ENCODE measurements around the gene KCNS3. TPM values are rescaled to one million over a fixed set of nuclear protein-coding genes. Genes with fewer than 3 reads are reported as not detected.

The KCNS3 gene
- total RNA-seq, 1 experiment from 2014 or later: 1.7 TPM

GRCh38 chr2:17892770-17893534 is 14.5 kb downstream of the KCNS3 start:
- H3K4me3 ChIP-seq (ENCODE audit: low read depth in 2 of 2, low read length in 2 of 2): no peak overlapping the region
- H3K27ac ChIP-seq (ENCODE audit: low read length): no peak overlapping the region
- no peak for DNase-seq (ENCODE audit: low read depth, low spot score)
- no peaks in the 10 kb centered on the region for H3K4me1 ChIP-seq (ENCODE audit: control insufficient read depth, insufficient read depth, low read length)
- ATAC-seq: no peak
- in situ Hi-C loops (cut with HindIII; ENCODE audit: low pct_unique_long_range_greater_than_20kb, low sequenced_read_pairs): no loop called here
- no peak for TF ChIP-seq CTCF (IDR thresholded peaks at IDR 0.05)
- TF ChIP-seq TCF7L2 (IDR thresholded peaks at IDR 0.05; ENCODE audit: low read depth, low read length): no peak
- TF ChIP-seq SIN3A (IDR thresholded peaks at IDR 0.05; ENCODE audit: borderline replicate concordance, insufficient read depth, low read depth, low read length): no peak
- no peak for TF ChIP-seq REST (IDR thresholded peaks at IDR 0.05; ENCODE audit: insufficient read depth in 1 of 2, low read depth in 2 of 2, low read length in 1 of 2)
- no peak for TF ChIP-seq POLR2AphosphoS5 (IDR thresholded peaks at IDR 0.05; ENCODE audit: low read depth, low read length)
- BruUV-seq (replicated peaks): no TSS peak
- no peaks in the 10 kb centered on the region for H3K9me3 ChIP-seq (ENCODE audit: control insufficient read depth, insufficient read depth, low read depth, low read length)
- intact Hi-C loops (cut with micrococcal nuclease; ENCODE audit: unreplicated experiment): no loop called here
- CTCF ChIA-PET: no interaction called here
- POLR2A ChIA-PET: no interaction called here
- H3K36me3 ChIP-seq (ENCODE audit: control insufficient read depth, insufficient read depth, low read length): no peaks in the 10 kb centered on the region
- H3K27me3 ChIP-seq (ENCODE audit: control insufficient read depth, insufficient read depth, low read length): no peaks in the 10 kb centered on the region

GRCh38 chr2:17894005-17894404 is 15.5 kb downstream of the KCNS3 start:
- Histone ChIP-seq H3K4me3 (ENCODE audit: low read depth in 2 of 2, low read length in 2 of 2) (no peak overlapping the region), H3K9me3 (ENCODE audit: control insufficient read depth, insufficient read depth, low read depth, low read length) (no peaks in the 10 kb centered on the region), H3K27me3 (ENCODE audit: control insufficient read depth, insufficient read depth, low read length) (no peaks in the 10 kb centered on the region), H3K27ac (ENCODE audit: low read length) (no peak overlapping the region), H3K4me1 (ENCODE audit: control insufficient read depth, insufficient read depth, low read length) (no peaks in the 10 kb centered on the region), H3K36me3 (ENCODE audit: control insufficient read depth, insufficient read depth, low read length) (no peaks in the 10 kb centered on the region)
- no peak for TF ChIP-seq REST (IDR thresholded peaks at IDR 0.05; ENCODE audit: insufficient read depth in 1 of 2, low read depth in 2 of 2, low read length in 1 of 2)
- TF ChIP-seq CTCF (IDR thresholded peaks at IDR 0.05): no peak
- no peak for TF ChIP-seq SIN3A (IDR thresholded peaks at IDR 0.05; ENCODE audit: borderline replicate concordance, insufficient read depth, low read depth, low read length)
- TF ChIP-seq TCF7L2 (IDR thresholded peaks at IDR 0.05; ENCODE audit: low read depth, low read length): no peak
- TF ChIP-seq POLR2AphosphoS5 (IDR thresholded peaks at IDR 0.05; ENCODE audit: low read depth, low read length): no peak
- CTCF ChIA-PET: no interaction called here
- in situ Hi-C loops (cut with HindIII; ENCODE audit: low pct_unique_long_range_greater_than_20kb, low sequenced_read_pairs): no loop called here
- no peak for ATAC-seq
- no TSS peak for BruUV-seq (replicated peaks)
- POLR2A ChIA-PET: no interaction called here
- no peak for DNase-seq (ENCODE audit: low read depth, low spot score)
- intact Hi-C loops (cut with micrococcal nuclease; ENCODE audit: unreplicated experiment): no loop called here

All from Panc1 (cell line).